Activated CD8-positive, alpha-beta memory T cell treated with anti-CD3 and anti-CD28 coated beads, Interleukin-2, amount 50 U/mL, for 1 hour (primary cell): ENCODE measurements around the gene RAET1G.
A peak's percentile ranks its signal among the peaks of the same experiment; 100 is the strongest.
"Not testable (repeated sequence)": the region's sequence is repeated elsewhere in the genome, so short reads cannot be mapped to it uniquely, and the experiment has no call there.

Experiments used
- DNase-seq: peaks from one replicate; pipeline ENCODE4 v3.0.0-alpha.2; 2020; ENCODE audit errors: extremely low read depth

RAET1G gene

DNA sequence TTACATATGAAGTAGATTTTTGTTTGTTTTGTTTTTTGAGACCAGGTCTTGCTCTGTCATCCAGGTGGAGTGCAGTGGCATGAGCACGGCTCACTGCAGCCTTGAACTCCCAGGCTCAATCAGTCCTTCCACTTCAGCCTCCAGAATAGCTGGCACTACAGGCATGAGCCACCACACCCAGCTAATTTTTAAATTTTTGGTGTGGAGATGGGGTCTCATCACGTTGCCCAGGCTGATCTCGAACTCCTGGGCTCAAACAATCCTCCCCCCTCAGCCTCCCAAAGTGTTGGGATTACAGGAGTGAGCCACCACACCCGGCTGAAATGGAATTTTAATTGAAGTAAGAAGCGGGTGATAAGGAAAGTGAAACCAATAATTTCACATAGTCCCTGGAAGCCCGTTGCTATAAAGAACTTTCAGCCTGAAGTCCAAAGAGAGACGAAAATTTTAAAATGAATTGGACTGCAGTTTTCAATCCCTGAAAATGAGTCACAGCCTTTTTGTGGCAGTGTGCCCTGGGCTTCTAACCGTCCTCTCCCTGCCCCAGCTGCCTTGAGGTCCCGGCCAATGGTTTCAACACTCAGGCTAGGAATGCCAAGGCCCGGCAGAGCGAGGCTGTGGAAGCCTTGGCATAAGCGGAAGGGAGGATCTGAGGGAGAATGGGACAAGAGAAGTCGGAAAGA is 25.8 kb downstream of the RAET1G start:
- DNase-seq: no peak

DNA sequence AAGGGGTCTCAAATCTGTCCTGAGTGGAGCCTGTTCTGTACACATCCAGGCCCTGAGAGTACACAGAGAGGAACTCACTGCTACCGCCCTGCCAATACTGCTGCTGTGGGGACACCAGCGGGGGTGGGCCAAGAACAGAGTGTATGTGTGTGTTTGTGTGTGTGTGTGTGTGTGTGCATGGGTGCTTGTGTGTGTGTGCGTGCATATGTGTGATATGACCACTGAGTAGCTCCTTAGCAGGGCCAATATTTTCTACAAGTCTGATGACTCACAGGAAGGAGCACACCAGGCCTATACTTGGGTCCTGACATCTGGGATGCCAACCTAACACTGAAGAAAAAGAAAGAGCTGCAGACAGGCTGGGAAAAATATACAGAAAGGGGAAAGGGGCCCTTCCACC is 26.4 kb downstream of the RAET1G start:
- DNase-seq: no peak

DNA sequence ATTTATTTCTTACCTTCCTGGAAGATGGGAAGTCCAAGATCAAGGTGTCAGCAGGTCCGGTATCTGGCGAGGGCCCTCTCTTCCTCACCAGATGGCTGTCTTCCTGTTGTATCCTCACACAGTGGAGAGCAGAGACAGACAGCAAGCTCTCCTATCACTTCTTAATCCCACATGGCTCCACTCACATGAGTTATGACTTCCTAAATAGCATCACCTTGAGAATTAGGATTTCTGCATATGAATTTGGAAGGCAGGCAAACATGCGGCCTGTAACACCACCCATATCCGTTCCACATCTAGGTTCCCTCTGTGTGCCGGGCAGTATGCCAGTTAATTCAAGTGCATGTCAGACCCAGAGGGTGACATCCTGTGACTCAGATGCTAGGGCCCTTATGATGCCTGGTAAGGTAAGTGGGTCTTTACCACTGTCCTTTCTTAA is 27.1 kb downstream of the RAET1G start:
- DNase-seq: peak; percentile 20

DNA sequence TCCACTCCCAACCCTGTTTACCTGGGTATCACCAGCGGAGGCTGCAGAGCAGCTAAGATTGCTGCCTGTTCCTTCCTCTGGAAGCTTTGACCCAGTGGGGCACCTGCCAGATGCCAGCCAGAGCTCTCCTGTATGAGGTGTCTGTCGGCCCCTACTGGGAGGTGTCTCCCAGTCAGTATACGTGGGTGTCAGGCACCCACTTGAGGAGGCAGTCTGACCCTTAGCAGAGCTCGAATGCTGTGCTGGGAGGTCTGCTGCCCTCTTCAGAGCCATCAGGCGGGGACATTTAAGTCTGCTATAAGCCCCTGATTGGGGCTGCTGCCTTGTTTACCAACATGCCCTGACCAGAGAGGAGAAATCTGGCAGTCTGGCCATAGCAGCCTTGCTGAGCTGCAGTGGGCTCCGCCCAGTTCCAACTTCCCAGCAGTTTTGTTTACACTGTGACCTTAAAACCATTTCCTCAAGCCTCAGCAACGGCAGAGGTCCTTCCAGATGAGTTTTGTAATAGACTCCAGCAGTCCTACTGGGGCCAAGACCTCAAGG is 27.8 kb downstream of the RAET1G start:
- DNase-seq: no peak

DNA sequence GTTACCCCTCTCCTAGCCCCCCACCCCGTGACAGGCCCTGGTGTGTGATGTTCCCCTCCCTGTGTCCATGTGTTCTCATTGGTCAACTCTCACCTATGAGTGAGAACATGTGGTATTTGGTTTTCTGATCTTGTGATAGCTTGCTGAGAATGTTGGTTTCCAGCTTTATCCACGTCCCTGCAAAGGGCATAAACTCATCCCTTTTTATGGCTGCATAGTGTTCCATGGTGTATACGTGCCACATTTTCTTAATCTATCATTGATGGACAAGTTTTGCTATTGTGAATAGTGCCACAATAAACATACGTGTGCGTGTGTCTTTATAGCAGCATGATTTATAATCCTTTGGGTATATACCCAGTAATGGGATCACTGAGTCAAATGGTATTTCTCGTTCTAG is 31.1 kb downstream of the RAET1G start:
- not testable (repeated sequence) for DNase-seq

DNA sequence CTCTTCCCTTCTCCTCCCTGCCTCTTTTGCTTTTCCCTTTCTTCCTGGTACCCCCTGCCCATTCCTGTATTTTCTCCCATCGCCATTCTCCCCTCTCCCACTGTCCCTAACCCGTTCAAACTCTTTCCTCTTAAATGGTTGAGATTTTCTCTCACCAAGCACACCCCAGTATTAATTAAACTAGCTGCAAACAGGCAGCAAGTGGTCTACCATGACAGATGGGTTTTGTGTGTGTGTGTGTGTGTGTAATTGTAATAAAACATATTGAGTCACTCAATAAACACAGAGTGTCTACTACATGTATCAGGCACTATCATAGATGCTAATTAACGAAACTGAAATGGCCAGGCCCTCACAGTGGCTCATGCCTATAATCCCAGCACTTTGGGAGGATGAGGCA is 31.7 kb downstream of the RAET1G start:
- no peak for DNase-seq

DNA sequence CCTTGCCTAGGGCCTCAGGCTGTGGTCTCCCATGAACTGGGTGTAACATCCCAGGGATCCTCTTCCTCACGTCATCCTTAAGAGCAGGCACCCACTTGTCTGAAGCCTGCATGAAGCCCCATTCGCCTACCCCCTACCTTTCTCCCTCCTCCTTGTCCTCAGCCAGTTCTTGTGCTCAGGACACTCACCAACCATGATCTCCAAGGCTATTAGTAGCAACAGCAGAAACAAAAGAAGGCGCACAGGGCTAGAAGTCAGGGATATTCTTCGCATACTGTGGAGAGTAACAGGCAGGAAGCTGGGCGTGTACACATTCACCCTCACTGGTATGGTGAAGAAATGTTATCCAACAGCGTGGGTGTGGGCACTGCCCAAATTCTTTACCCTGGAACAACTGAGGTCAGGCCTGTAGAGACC is 32.3 kb downstream of the RAET1G start:
- no peak for DNase-seq

DNA sequence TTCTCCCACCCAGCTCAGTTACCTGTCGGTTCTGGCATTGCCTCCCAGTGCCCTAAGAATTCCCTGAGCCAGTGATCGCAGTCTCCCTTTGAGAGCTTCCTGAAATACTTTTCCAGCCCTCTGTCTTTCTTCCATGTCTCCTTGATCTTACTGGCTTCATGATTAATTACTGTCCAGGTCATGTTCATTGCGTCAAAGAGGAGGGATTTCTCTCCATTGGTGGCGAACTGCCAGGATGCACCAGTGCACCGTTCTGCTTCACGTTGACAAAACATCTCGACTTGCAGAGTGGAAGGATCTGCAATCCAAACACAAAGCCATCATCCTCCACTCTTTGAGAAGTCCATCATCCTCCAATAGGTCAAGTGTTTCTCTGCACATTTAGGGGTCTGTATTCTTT is 33.6 kb downstream of the RAET1G start:
- DNase-seq: no peak

DNA sequence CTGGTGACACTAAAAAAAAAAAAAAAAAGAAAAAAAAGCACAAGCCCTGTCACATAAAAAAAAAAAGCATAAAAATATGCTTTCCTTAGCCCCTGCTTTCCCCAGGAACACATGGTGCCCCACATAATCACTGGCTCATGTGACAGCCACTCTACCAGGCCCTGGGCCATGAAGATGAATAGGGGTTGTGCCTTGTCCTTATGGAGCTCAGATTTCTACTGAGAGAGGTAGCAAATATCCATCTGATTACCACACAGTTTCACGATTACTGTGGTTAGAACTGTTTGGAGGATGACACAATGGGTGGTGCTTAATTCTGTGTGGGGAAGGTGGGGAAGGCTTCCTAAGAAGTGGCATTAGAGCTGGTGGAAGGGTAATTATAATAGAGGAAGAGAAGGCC is 34.3 kb downstream of the RAET1G start:
- no peak for DNase-seq

DNA sequence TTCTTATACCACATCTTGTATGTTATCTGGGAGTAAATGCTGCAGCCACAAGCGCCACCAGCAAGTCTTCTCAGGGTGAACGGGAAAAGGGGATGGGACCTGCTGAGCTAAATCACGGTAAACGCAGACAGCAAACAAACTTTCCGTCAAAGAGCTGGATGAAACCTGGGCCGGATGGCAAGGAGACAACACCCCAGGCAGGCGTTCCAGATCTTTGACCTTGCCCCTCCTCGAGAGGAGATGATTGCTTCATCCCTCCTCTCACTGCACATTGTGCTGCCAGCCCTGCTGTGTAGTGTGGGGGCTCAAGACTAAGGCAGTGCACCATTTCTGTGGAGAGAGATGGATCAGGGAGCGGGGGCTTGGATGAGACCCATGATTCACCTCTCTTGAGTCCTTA is 34.8 kb downstream of the RAET1G start:
- DNase-seq: no peak

DNA sequence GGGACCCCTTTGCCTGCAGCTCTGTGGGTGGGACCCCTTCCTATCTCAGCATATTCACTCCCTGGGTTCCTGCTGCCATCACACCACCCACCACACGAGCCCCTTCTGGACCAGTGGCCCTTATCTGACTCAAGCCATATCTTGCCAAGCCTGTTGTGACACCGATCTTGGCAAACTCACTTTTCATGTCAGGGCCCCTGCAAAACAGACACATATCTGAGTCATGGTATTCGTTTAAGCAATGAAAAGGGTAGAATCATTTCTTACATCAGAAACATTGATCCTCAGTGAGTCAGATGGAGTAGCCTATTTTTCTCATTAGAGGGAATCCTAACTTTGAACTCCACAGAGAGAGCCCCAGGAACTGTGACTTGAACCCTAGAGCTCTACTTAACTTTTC is 35.6 kb downstream of the RAET1G start:
- DNase-seq: no peak

DNA sequence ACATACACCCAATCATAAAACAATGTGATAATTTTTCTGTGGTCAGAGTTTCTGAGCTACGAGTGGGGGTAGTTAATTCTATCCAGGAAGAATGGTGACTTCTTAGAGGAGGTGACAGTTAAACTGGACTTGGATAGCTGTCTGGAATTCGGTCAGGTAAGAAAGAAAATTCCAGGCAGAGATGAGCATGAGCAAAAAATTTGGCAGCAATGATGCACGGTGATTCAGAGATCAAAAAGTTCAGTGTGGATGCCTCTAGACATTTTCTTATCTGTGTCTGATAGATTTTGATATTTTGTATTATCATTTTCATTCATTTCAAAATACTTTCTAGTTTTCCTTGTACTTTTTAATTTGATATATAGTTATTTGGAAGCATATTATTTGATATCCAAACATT is 37.0 kb downstream of the RAET1G start:
- DNase-seq: no peak

DNA sequence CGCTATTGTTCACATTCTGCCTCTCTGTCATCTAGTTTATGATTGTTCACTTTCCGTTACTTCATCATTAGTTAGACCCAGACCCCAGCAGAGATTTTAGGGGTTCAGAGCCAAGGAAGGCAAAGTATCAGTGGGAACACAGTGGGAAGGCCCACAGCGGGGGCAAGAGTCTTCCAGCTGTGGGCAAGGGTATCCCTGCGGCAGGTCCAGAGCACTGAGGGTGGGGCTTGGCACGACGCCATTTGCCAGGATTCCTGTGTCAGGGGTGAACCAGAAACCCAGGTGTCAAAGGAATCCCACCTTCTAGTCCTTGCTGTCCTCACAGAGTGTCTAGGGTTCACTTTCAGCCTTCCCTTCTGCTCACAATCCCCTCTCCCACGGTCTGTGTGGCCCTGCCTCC is 38.3 kb downstream of the RAET1G start:
- no peak for DNase-seq

DNA sequence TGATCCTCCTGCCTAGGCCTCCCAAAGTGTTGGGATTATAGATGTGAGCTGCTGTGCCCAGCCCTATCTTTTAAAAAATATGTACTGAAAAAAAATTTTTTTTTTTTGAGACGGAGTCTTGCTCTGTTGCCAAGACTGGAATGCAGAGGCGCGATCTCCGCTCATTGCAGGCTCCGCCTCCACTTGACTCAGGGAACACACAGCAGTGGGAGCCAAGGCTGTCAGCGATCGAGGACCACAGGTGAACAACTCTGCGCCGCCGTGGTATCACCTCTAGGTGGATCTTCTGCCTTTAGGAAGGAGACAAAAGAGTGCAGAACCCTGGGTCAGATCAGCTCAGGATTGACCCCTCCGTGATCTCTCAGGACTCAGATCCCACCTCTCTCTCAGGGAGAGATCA is 38.7 kb downstream of the RAET1G start:
- no peak for DNase-seq

DNA sequence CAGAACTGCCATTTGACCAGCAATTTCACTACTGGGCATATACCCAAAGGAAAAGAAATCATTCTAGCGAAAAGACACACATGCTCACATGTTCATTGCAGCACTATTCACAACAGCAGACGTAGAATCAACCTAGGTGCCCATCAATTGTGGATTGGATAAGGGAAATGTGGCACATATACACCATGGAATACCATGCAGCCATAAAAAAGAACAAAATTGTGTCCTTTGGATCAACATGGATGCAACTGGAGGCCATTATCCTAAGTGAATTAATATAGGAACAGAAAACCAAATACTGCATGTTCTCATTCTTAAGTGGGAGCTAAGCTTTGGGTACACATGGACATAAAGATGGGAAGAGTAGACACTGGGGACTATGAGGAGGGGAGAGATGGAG is 41.1 kb downstream of the RAET1G start:
- DNase-seq: no peak

DNA sequence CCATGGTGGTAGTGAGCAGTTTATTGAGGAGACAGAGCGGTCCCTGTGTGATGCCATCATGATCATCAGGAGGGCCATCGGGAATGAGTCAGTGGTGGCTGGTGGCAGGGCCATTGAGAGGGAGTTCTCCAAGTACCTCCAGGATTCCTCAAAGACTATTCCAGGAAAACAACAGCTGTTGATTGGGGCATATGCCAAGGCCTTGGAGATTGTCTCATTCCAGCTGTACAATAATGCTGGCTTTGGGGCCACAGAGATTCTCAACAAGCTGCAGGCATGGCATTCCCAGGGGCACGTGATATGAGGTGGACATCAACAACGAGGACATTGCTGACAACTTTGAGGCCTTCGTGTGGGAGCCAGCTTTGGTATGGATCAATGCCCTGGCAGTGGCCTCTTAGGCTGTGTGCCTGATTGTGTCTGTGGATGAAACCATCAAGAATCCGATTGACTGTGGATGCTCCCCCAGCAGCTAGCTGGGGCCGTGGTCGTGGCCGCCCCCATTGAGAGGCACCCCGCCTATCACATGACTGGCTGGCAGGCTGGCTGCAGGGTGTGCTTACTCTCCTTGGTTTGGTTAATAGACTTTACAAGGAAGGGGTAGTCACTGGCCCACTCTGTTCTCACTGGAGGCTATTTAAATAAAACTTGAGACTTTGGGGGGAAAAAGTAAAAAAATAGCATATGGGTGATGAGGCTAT is 41.7 kb downstream of the RAET1G start:
- DNase-seq: no peak

DNA sequence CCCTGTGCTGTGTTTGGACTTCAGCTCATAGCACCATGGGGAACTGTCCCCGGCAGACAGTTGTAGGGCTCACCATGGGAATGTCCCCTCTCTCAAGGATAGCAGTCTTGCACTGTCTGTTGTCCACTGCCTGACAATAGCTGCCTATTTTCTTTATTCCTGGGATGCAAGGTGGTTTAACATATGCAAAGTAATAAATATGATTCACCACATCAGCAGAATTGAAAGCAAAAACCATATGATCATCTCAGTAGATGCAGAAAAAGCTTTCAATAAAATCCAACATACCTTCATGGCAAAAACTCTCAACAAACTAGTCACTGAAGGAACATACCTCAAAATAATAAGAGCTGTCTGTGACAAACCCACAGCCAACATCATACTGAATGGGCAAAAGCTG is 45.3 kb downstream of the RAET1G start:
- no peak for DNase-seq

DNA sequence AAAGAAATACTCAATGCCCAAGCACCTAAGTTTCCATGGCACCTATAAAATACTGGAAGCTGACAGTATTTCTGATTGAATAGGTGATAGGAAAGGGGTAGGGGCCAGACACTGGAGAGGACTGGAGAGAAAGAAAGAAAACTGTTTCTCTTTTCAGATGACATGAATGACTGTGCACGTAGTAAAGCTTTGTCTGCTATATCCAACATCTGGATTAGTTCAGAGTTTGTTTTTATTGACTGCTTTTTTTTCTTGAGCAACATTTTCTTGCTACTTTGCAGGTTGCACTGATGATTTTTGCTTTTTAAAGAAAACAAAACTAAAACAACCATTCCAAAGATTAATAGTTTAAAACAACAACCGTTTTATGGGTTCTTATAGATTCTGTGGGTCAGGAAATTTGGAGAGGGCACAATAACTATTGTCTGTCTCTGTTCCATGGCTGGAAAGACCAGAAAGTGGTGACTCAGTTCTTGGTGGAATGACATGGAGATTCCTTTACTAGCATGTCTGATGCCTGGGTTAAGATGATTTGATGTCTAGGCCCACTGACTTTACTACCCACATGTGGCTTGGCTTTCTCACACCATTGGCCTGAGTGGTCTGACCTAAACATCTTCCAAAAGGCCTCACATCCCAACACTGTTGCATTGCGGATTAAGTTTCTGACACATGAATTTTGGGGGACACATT is 46.5 kb downstream of the RAET1G start:
- no peak for DNase-seq

DNA sequence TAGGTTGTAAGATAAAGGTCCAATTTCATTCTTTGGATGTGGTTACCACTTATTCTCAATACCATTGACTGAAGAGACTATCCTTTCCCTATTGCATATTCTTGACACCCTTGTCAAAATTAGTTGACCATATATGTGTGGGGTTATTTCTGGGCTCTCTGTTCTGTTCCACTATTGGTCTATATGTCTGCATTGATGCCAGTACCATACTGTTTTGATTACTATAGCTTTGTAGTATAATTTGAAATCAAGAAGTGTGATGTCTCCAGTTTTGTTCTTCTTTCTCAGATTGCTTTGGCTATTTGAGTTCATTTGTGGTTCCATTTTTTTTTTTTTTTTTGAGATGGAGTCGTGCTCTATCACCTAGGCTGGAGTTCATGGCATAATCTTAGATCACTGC is 50.7 kb downstream of the RAET1G start:
- no peak for DNase-seq

DNA sequence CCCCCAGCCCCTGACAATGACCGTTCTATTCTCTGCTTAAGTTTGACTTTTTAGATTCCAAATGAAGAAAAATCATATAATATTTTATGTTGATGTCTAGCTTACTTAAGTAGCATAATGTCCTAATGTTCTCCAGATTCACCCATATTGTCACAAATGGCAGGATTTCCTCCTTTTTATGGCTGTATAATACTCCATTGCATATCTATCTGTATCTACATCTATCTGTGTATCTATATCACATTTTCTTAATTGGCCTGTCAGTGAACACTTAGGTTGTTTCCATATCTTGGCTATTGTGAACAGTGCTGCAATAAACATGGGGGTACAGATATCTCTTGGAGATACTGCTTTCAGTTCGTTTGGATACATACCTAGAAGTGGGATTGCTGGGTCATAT is 51.7 kb downstream of the RAET1G start:
- DNase-seq: no peak

DNA sequence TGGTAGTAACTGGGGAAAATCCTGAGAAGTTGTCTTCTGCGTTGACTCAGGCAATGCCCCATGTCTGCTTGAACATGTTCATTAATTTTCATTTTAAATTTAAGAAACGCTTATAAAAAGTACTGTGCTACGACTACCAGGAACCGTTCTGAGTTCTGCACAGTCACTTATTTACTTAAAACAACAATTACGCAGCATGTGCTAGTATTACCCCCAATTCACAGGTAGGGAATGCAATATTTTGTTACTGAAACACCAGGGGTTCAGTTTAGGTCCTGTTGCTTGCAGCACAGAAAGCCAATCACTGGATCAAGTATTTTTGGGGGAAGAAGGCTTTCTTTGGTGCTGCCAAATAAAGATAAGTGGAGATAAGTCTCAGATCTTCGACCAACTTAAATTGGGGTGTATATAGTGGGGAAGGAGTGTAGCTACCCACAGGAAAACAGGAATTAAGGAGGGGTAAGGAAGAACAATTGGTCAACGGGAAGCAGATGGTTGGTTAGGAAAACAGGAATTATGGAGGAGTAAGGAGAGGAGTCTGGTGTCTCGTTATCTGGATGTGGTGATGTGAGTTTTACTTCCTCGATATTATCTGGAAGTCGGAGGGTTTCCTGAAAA is 53.5 kb downstream of the RAET1G start:
- DNase-seq: no peak

DNA sequence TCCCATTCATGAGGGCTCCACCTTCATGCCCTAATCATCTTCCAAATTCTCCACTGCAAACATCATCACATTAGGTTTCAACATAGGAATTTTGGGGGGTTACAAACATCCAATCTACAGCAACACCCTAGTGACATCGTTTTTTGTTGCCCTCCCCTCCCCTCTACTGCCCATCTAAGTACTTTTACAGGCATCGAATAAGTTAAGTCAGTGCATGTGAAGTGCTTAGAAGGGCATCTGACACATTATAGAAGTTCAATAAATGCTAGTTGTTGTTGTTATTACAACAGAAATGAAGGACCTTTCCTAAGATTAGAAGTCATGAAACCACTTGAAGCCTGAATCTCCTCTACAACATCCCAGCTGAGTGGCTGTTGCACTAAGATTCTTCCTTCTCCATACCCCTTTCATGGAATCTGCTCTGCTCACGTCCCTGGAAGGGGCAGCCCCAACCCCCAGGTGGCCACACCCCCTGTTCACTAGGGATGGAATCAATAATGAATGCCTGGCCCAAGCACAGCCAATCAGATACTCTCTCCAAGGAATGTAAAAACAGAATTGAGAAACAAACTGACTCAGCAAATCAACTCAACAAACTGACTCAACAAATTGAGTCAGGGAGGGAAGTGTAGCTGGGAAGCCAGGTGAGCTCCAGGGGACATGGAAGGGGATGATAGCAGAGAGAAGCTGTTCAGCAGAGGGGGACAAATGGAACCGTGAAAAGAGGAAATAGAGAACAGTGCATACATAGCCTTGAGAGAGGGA is 54.9 kb downstream of the RAET1G start:
- DNase-seq: no peak
